Left colon (tissue), 2 donors: ENCODE results near the gene PARD6G. TPM values are rescaled to one million over a fixed set of nuclear protein-coding genes. Genes with fewer than 3 reads are reported as not detected.

Source experiments
- ATAC-seq: fragments of 200-7000 bp; cut with Tn5 transposase; one replicate; pipeline ENCODE4 v1.9.1; 2020; ENCODE audit warnings: mild to moderate bottlenecking, moderate library complexity
- DNase-seq, 2 donors: peaks; one replicate each; pipeline ENCODE4 v3.0.0-alpha.2; 2020
- intact Hi-C, 2 donors: fragments of 100-400 bp; cut with DNase I in 1 of 2; cut with micrococcal nuclease in 1 of 2; formaldehyde crosslinking; loops; one replicate each; pipeline versions ENCODE4 v1.11.2 to v1.14.0; 2022; cut with DNase I, micrococcal nuclease
- total RNA-seq, 2 donors: library from RNA; stranded (reverse); fragmentation: NEBNext Ultra II Directional; extraction: Animal tissue kit (Norgen Biotek cat#: 25700); gene quantifications; one replicate each; pipeline ENCODE4 v1.2.1, GENCODE V29; 2021
- donor health status: DM: no; HTN: no; CAD: no.
- donor health status: DM: yes; HTN: yes; CAD: no.

The PARD6G gene
- total RNA-seq, 2 donors from 2014 or later: 2.5 to 2.7 TPM

- no peak for DNase-seq
- no peak for ATAC-seq
- intact Hi-C loops: no loop called here
Measured at GRCh38 chr18:80133124-80133523, 114.2 kb downstream of the PARD6G start.

DNA sequence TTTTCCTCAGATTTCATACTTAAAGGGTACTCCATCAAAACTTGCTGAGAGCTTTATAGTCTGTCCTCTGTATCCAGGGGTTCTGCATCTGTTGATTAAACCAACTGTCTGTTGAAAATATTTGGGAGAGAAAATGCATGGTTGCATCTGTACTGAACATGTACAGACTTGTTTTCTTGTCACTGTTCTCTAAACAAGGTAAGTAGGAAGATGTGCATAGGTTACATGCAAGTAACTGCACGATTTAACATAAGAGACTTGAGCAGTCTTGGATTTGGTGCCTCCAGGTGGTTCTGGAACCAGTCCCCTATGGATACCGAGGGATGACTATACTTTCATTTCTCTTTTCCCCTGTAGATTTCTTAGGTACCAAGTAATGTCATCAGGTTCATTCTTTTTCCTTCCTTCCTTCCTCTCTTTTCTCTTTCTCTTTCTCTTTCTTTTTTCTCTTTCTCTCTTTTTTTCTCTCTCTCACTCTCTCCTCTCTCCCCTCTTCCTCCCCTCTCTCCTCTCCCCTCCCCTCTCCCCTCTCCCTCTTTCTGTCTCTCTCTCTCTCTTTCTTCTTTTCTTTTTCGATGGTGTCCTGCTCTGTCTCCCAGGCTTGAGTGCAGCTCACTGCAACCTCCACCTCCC lies 115.0 kb downstream of the PARD6G start:
- ATAC-seq (no peak), DNase-seq (no peak)
- intact Hi-C loops: no loop called here

- intact Hi-C loops: no loop called here
- no peak for ATAC-seq
- no peak for DNase-seq
Measured at GRCh38 chr18:80130555-80130954, 116.8 kb downstream of the PARD6G start.

- intact Hi-C loops: no loop called here
- ATAC-seq: no peak
- DNase-seq: no peak
Measured at GRCh38 chr18:80129672-80130367, 117.5 kb downstream of the PARD6G start.

GRCh38 chr18:80127635-80128034 lies 119.7 kb downstream of the PARD6G start:
- ATAC-seq (no peak), DNase-seq (no peak)
- intact Hi-C loops: no loop called here

DNA sequence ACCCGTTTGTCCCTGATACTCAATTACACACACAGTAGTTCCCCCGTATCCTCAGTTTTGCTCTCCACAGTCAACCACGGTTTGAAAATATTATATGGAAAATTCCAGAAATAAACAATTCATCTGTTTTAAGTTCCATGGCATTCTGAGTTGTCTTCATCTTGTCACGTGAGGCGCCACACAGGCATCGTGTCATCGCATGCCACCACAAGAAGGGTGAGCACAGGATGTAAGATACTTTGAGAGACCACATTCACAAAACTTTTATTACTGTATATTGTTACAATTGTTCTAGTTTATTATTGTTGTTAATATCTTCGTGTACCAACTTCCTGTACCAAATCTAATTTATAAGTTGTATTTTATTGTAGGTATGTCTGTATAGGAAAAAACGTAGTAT lies 120.5 kb downstream of the PARD6G start:
- intact Hi-C loops: no loop called here
- ATAC-seq (no peak), DNase-seq (no peak)

GRCh38 chr18:80124131-80124530 lies 123.2 kb downstream of the PARD6G start:
- intact Hi-C loops: no loop called here
- DNase-seq: no peak
- peak; percentile 98 for ATAC-seq

GRCh38 chr18:80120932-80121331 lies 126.4 kb downstream of the PARD6G start:
- ATAC-seq: no peak
- DNase-seq: no peak
- intact Hi-C loops: no loop called here

GRCh38 chr18:80119111-80119510 lies 128.2 kb downstream of the PARD6G start:
- intact Hi-C loops: no loop called here
- ATAC-seq: no peak
- no peak for DNase-seq

- DNase-seq: no peak
- intact Hi-C loops: no loop called here
- no peak for ATAC-seq
Measured at GRCh38 chr18:80115035-80115434, 132.3 kb downstream of the PARD6G start.

DNA sequence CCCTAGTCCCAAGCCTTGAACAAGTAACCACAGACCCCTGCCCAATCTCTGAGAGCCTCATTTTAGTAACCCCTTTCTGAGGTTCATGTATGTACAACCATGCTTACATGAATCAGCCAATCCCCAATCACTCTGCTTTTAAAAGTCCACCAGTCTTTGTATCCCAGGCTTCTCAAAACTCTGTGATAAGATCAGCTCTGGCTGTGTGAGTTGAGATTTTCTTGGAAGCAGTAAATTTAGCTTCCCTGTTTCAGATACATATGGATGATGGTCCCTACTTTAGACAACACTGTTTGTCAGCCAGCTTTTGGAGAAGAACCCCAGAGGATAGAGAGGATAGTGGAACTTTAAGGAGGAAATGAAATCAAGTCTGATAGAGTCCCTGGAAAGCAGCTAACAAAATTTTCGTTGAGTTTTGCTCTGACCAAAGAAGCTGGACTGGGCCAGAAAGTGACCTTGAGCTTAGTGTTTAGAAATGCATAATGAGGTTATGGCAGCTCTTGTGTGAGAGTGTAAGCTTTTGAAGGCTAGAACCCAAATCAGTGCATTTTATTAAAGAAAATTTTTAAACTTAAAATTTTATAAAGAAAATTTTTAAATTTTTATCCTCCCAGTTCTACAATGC lies 134.6 kb downstream of the PARD6G start:
- DNase-seq (no peak), ATAC-seq (no peak)
- intact Hi-C loops: no loop called here

- DNase-seq (peak; percentile 40 to 58), ATAC-seq (peak; percentile 24)
- intact Hi-C loops: no loop called here
Measured at GRCh38 chr18:80109676-80110078, 137.6 kb downstream of the PARD6G start.

DNA sequence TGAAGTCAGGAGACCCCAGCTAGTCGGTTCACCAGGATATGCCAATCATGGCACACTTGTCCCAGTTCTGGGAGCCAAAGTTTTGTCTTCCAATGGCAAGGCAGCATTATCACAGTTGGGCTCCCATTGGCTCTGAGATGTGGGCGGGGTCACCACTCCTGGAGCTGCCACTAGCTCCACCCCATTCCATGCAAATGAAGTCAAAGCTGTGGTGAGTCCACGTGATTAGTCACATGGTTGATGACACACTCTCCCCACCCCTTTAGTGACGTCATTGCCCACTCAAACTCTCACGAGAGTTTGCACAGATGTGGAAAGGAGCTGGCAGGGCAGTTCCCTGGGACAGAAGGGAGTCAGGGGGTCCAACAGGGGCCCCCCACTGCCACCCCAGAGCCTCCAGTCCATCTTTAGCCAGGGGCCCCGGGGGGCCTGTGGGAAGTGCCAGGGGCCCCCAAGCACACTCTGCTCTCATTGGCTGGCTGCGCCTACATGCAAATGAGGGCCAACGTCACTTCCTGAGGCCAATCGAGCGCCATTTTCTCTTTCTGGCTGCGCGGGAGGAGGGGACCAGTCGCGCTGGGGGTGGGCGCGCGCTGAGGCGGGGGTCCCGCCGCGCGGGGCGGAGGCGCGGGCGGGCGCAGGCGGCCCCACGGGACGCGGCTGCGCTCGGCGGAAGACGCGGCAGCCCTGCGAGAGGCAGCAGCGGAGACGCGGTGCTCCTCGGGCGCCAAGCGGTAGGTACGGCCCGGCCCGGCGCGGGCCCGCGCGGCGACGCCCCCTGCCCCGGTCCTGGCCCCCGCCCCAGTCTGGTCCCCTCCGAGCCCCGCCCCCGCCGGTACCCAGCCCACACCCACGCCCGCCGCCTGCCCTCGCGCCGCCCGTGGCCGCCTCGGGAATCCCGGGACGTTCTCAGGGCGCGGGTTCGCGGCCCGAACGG lies 138.3 kb downstream of the PARD6G start, which contains the start of gene ADNP2:
ADNP2 (plus strand) TSS at position 524 of the 937 bp plus-strand sequence. CDS start 8,281 bp downstream, outside the sequence.
- intact Hi-C loops: no loop called here
- peak; percentile 81 to 90 for DNase-seq
- peak; percentile 91 for ATAC-seq

DNA sequence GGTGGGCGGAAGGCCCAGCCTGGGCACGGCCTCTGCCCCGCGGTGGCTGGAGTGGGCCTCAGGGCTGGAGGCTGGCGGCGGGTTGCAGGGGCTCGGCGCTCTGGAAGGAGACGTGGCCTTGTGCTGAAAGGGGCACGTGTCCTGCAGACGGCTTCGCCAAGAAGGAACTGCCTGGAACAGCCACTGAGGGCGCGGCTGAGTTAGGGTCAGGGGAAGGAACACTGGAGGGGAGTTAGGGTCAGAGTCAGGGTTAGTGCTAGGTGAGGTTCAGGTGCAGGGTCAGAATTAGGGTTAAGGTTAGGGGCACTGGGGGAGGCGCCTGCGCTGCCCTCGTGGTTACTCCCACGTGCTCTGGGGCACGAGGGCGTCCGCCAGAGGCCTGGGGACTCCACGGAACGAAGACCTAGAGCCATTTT lies 139.2 kb downstream of the PARD6G start:
- DNase-seq (no peak), ATAC-seq (no peak)
- intact Hi-C loops: no loop called here

DNA sequence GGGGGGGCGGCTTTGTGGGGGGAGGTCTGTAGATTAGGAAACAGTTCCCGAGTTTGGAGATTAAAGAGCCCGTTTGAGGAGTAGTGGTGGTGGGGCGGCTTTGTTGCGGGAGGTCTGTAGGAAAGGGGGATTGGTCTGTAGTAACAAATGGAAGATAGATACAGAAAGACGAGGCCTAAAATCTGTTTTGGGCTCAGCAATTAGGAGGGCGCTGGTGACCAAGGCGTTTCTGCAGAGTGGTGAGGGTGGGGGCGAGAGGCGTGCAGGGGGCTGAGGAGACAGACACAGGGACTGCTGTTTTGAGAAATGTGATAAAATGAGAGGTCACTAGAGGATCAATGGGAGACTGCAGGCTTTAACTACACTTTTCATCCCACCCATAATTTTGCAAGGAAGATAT lies 139.9 kb downstream of the PARD6G start:
- DNase-seq (no peak), ATAC-seq (no peak)
- intact Hi-C loops: no loop called here
